ENCODE results near the gene CUL9. TPM values are rescaled to one million over a fixed set of nuclear protein-coding genes. Genes with fewer than 3 reads are reported as not detected.

CUL9 gene
- total RNA-seq, 4 donors from 2014 or later, result 26.2 to 50.9 (median 32.5) TPM

- Histone ChIP-seq H3K9me3 (no peaks in the 10 kb centered on the region), H3K36me3 (no peaks in the 10 kb centered on the region), H3K27me3 (peaks cover 0 to 81% (median 0%) of the 10 kb centered on the region in 4 donors), H3K4me1 (peaks cover 0 to 5% (median 0%) of the 10 kb centered on the region in 3 donors), H3K4me3 (no peak overlapping the region), H3K27ac (no peak overlapping the region)
- intact Hi-C loops (cut with DNase I), result no loop called here
- WGBS, 2 donors, result 89 to 94% methylated on average over 11 of the region's 15 CpGs
- no peak for TF ChIP-seq POLR2A (IDR thresholded peaks at IDR 0.05)
- TF ChIP-seq, protein P1, sequence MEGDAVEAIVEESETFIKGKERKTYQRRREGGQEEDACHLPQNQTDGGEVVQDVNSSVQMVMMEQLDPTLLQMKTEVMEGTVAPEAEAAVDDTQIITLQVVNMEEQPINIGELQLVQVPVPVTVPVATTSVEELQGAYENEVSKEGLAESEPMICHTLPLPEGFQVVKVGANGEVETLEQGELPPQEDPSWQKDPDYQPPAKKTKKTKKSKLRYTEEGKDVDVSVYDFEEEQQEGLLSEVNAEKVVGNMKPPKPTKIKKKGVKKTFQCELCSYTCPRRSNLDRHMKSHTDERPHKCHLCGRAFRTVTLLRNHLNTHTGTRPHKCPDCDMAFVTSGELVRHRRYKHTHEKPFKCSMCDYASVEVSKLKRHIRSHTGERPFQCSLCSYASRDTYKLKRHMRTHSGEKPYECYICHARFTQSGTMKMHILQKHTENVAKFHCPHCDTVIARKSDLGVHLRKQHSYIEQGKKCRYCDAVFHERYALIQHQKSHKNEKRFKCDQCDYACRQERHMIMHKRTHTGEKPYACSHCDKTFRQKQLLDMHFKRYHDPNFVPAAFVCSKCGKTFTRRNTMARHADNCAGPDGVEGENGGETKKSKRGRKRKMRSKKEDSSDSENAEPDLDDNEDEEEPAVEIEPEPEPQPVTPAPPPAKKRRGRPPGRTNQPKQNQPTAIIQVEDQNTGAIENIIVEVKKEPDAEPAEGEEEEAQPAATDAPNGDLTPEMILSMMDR (IDR thresholded peaks at IDR 0.05), result no peak
- no peak for DNase-seq
These were observed 72.3 kb downstream of the CUL9 start for GRCh38 chr6:43254138-43254817.

- no peaks in the 10 kb centered on the region for H3K9me3 ChIP-seq
- H3K4me3 ChIP-seq, result no peak overlapping the region
- H3K27me3 ChIP-seq, result peaks cover 0 to 82% (median 0%) of the 10 kb centered on the region in 4 donors
- H3K27ac ChIP-seq, result no peak overlapping the region
- 87% methylated on average over 3 to 10 of the region's 11 CpGs for WGBS, 2 donors
- TF ChIP-seq, protein P1 (IDR thresholded peaks at IDR 0.05), result no peak
- no peak for TF ChIP-seq POLR2A (IDR thresholded peaks at IDR 0.05)
- intact Hi-C loops (cut with DNase I), result no loop called here
- no peak for DNase-seq
- no peaks in the 10 kb centered on the region for H3K36me3 ChIP-seq
- H3K4me1 ChIP-seq, result peaks cover 0 to 5% (median 0%) of the 10 kb centered on the region in 3 donors
These were observed 72.8 kb downstream of the CUL9 start for GRCh38 chr6:43254846-43255245.

GRCh38 chr6:43255408-43256054 is 73.5 kb downstream of the CUL9 start:
- intact Hi-C loops (cut with DNase I), result no loop called here
- H3K9me3 ChIP-seq, result no peaks in the 10 kb centered on the region
- WGBS, 2 donors, result 63 to 66% methylated on average over 7 of the region's 11 CpGs
- DNase-seq, result no peak
- TF ChIP-seq POLR2A (IDR thresholded peaks at IDR 0.05), result no peak
- TF ChIP-seq, protein P1 (IDR thresholded peaks at IDR 0.05), result no peak
- H3K27me3 ChIP-seq, result peaks cover 0 to 80% (median 0%) of the 10 kb centered on the region in 4 donors
- no peak overlapping the region for H3K27ac ChIP-seq
- H3K4me1 ChIP-seq, result peaks cover 0 to 5% (median 0%) of the 10 kb centered on the region in 3 donors
- no peak overlapping the region for H3K4me3 ChIP-seq
- no peaks in the 10 kb centered on the region for H3K36me3 ChIP-seq

- intact Hi-C loops (cut with DNase I), result no loop called here
- DNase-seq, result no peak
- TF ChIP-seq, protein P1 (IDR thresholded peaks at IDR 0.05), result no peak
- TF ChIP-seq POLR2A (IDR thresholded peaks at IDR 0.05), result no peak
- 85 to 89% methylated on average over 6 to 7 of the region's 9 CpGs for WGBS, 2 donors
- Histone ChIP-seq H3K27ac (no peak overlapping the region), H3K27me3 (peaks cover 0 to 67% (median 0%) of the 10 kb centered on the region in 4 donors), H3K9me3 (no peaks in the 10 kb centered on the region), H3K4me1 (no peaks in the 10 kb centered on the region), H3K4me3 (no peak overlapping the region), H3K36me3 (no peaks in the 10 kb centered on the region)
These were observed 74.8 kb downstream of the CUL9 start for GRCh38 chr6:43256670-43257366.

Measured in esophagus squamous epithelium (tissue), 5 donors.